Choroid plexus epithelial cell (primary cell): ENCODE results near the gene PNMA1.

Experiments
- DNase-seq: peaks from one replicate; pipeline ENCODE4 v3.0.0-alpha.2; 2010; ENCODE audit warnings: low read depth
- H3K4me3 ChIP-seq: 2 replicates; pipeline ENCODE4 v1.5.1; 2011; ENCODE audit warnings: low read depth, mild to moderate bottlenecking, control low read depth, low read length, moderate library complexity
- TF ChIP-seq, protein P1 (sequence below): conservative IDR thresholded peaks from 2 replicates; pipeline ENCODE4 v1.5.1; 2011; ENCODE audit warnings: low read depth, mild to moderate bottlenecking, control low read depth, inconsistent platforms, low read length, moderate library complexity

Gene PNMA1

GRCh38 chr14:73731111-73731510 lies 16.9 kb upstream of the PNMA1 start:
- no peak for DNase-seq
- no peak overlapping the region for H3K4me3 ChIP-seq
- TF ChIP-seq, protein P1, sequence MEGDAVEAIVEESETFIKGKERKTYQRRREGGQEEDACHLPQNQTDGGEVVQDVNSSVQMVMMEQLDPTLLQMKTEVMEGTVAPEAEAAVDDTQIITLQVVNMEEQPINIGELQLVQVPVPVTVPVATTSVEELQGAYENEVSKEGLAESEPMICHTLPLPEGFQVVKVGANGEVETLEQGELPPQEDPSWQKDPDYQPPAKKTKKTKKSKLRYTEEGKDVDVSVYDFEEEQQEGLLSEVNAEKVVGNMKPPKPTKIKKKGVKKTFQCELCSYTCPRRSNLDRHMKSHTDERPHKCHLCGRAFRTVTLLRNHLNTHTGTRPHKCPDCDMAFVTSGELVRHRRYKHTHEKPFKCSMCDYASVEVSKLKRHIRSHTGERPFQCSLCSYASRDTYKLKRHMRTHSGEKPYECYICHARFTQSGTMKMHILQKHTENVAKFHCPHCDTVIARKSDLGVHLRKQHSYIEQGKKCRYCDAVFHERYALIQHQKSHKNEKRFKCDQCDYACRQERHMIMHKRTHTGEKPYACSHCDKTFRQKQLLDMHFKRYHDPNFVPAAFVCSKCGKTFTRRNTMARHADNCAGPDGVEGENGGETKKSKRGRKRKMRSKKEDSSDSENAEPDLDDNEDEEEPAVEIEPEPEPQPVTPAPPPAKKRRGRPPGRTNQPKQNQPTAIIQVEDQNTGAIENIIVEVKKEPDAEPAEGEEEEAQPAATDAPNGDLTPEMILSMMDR = peak; percentile 7

DNA sequence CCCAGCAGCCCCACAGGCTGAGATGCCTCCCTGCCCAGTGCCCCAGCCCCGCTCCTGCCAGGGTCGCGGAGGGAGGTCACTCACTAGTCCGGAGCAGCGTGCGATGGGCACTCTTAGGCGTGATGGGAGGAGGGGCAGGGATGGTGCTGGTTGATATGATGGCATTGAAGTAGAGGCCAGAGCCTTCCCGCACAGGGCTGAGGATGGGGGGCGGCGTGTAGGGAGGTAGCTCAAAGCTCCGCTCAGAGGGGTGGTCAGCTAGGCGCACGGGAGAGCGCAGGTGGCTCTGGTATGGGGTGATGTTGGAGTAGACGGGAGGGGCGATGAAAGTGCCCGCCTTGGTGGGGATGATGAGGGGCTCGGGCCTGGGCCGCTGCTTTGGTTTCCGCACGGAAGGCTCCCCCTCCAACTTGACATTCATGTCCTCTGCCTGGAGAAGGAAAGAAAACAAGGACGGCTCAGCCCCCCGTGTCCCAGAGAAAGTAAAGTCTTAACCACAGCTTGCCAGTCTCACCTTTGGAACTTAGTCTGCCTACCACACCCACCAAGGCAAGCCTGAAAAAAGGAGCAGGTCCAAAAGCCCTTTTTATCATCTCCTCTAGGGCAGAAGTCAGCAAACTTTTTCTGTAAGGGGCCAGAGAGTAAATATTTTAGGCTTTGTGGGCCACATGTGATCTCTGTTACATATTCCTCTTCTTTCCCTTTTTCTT lies 15.5 kb upstream of the PNMA1 start:
- no peak for DNase-seq
- H3K4me3 ChIP-seq = no peak overlapping the region
- TF ChIP-seq, protein P1 = no peak

GRCh38 chr14:73728717-73729330 lies 14.6 kb upstream of the PNMA1 start:
- no peak overlapping the region for H3K4me3 ChIP-seq
- peak; percentile 82 for DNase-seq
- TF ChIP-seq, protein P1 = peak; percentile 95

GRCh38 chr14:73727166-73727565 lies 13.0 kb upstream of the PNMA1 start:
- TF ChIP-seq, protein P1 = no peak
- no peak for DNase-seq
- H3K4me3 ChIP-seq = no peak overlapping the region

DNA sequence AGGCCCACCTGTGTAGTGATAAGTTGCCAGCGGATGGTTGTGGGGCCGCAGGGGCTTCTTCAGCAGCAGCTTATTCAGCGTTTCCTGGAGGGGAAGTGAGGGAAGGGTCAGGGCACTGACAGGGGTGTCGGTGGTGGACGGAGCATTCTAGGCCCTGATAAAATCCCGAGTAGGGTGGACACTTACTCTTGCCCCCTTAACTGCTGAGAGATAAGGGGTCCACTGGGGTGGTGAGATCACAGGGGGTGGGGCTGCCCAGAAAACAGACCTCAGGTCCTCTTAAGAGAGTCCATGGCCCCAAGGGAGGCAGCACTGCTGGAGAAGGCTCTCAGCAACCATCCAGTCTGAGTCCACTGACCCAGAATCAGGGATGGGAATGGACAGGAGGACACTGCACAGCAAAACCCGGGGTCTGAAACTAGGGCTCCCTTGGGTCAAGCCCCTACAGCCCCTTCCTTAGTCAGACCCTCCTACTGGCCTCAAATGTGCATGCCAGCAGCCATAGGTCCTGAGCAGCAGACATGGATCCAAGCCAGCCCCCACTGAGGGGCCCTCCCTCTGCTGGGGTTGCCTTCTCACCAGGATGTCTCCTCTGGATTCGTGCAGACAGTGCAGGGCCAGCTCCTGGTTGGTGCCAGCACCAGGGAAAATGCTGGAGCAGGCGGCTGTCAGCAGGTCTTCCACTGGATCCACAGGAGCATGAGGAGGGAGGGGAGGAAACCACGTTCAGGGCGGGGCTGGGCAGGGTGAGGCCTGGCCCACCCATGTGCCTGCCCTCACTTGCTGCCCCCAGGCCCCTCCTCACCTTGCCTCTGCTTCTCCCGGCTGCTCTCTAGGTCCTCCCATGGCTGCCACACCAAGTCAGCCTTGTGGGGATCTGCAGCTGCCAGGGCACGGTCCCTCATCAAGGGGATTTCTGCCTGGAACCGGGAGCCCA lies 12.1 kb upstream of the PNMA1 start:
- DNase-seq = peak; percentile 60
- H3K4me3 ChIP-seq = no peak overlapping the region
- TF ChIP-seq, protein P1 = no peak

GRCh38 chr14:73725116-73726024 lies 11.2 kb upstream of the PNMA1 start:
- no peak overlapping the region for H3K4me3 ChIP-seq
- DNase-seq = peak; percentile 52
- TF ChIP-seq, protein P1 = no peak
